ENCODE results near the gene PRKACB.
"Not testable (repeated sequence)": the region's sequence is repeated elsewhere in the genome, so short reads cannot be mapped to it uniquely, and the experiment has no call there.

The PRKACB gene

DNA sequence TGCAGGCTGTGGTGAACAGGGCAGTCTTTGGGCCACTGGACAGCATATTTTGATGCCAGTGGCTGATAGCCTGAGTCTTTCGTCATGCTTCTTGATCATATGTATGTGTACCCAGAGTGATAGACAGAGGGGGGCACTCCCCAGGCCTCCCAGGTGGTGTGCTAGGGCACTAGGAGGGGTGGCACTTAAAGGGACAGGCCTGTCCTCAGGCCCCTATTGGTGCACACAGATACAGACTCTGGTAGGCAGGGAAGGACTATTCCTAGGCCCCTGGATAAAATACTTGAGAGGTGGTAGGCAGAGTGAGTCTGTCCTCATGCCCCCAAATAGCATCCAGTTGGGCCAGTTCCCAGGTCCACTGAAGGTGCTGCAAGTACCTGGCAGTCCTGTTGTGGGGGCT, 80.8 kb downstream of the PRKACB start:
- no peak for DNase-seq

DNA sequence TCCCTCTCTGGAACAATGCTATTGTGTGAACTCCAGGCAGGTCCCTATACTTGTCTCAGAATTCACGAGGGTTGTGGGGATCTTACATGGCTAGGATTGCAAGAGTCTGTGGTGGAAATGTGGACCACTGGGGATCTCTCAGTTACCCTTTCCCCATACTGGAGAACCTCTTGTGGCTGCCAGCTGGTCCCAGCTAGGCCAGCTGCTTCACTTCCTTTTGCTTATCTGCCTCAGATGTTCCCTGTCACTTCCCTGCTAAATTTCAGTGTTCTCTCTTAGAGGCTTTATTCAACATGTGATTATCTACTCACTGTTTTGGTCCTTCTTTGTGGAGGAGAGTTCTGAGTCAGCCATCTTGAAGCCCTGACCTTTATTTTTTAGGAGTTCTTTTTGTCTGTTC, 81.6 kb downstream of the PRKACB start:
- DNase-seq, result no peak

DNA sequence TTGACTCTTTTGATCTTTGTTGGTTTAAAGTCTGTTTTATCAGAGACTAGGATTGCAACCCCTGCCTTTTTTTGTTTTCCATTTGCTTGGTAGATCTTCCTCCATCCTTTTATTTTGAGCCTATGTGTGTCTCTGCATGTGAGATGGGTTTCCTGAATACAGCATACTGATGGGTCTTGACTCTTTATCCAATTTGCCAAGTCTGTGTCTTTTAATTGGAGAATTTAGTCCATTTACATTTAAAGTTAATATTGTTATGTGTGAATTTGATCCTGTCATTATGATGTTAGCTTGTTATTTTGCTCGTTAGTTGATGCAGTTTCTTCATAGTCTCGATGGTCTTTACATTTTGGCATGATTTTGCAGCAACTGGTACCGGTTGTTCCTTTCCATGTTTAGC, 88.6 kb downstream of the PRKACB start:
- DNase-seq, result not testable (repeated sequence)

DNA sequence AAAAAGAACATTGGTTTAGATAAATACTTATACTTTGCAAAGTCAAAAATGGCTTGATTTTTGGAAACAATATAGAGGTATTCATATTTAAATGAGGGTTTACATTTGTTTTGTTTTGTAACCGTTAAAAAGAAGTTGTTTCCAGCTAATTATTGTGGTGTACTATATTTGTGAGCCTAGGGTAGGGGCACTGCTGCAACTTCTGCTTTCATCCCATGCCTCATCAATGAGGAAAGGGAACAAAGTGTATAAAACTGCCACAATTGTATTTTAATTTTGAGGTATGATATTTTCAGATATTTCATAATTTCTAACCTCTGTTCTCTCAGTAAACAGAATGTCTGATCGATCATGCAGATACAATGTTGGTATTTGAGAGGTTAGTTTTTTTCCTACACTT, 92.2 kb downstream of the PRKACB start:
- no peak for DNase-seq

DNA sequence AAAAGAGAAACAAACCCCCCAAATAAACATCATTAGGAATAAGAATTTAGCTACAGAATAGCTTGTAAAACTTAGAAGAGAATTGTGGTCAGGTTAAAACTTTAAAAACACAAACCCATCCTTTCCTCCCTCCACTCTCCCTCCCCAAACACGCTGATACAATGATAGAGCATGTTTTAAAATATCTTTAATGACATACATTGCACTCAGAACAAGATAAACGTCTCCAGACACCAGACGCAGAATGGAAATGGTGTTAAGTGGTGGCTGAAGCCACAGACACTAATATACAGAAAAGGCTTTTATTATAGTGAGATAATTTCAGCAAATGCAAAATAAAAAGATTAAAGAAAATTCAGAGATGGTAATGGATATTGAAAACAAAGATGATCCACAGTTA, 98.6 kb downstream of the PRKACB start:
- no peak for DNase-seq

DNA sequence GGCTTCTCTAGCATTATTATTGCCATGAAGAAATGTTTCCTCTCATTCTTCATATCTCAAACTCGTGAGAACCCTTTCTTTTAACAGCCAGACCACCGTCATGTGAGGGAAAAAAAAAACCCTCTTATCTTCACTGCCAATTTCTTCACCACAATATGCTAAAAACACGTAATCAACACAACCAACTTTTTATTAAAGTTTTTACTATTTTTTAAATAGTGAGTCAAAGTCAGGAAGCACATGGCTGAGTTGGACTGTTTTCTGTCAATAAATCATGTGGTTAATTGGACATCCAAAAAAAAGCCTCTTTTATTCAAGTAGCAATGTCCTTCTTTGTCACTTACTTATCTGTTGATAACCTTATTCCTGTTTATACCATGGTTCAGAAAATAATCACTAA, 101.5 kb downstream of the PRKACB start:
- DNase-seq, result no peak

DNA sequence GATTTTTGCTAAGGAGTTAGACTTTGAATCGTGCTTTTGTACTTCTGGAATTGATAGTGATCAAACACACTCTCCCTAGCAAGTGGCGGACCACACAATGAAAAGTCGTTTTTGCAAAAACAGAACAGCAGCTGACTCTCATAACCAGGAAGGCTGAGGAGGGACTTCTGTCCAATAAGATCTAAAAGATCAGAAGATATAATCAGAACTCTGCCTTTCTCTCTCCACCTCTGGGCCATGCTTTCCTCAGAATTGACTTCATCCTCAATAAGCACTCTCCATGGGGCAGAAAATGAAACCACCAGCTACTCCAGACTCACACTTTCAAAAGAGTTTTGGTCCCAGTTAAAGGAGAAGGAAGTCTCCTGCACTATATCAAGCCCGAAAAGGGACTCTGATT, 102.1 kb downstream of the PRKACB start:
- DNase-seq, result no peak

DNA sequence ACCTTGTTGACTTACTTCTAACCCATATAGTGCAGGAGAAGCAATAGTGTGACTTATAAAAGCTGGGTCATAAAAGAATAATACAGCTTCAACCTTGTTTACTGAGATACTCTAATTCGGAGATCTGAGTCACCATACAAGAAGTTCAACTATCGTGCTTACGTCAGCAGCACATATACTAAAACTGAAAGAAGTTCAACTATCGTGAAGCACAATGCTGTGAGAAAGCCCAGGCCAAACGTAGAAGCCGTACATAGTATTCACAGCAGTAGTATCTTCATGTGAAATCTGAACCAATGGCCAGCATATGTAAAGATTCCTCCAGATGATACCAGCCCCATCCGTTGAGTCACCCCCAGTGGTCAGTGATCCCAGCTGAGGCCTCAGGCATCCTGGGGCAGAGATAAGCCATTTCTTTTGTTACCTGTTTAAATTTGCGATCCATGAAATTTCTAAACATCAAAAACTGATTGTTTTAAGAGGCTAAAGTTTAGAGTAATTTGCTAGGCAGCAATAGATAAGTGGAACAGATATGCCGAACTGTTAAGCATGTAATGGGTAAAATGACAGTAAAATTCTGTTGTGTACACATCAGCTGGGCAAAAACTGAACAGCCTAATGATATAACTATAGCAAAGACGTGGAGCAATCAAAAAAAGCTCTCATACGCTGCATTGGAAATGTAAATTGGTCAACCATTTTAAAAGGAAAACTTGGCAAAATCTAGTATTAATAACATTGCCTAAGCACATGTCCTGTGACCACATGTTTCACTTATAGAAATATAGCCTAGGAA, 103.6 kb downstream of the PRKACB start:
- no peak for DNase-seq

- no peak for DNase-seq
Measured at GRCh38 chr1:84250668-84251067, 106.6 kb downstream of the PRKACB start.

GRCh38 chr1:84253036-84253435, 109.0 kb downstream of the PRKACB start:
- no peak for DNase-seq

DNA sequence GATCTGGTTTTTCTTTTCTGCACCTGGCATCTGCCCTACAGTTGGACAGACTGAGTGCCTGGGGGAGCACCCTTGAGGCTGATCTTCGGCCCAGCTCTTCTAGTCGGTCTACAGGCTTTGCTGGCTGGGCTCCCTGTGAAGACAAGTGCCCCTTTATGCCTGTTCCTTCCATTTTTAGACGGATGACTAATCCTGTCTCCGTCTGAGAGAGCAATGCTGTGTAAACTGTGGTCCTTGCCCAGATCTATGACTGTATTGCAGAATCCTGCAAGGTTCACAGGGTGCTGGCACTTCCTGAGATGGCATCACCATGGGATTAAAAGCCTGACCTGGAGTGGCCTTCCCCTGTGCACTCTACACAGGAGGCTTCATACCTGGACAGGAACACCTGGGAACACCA, 109.8 kb downstream of the PRKACB start:
- no peak for DNase-seq

- no peak for DNase-seq
Measured at GRCh38 chr1:84254703-84255238, 110.7 kb downstream of the PRKACB start.

GRCh38 chr1:84255582-84255981, 111.5 kb downstream of the PRKACB start:
- DNase-seq, result no peak

- no peak for DNase-seq
Measured at GRCh38 chr1:84257617-84258016, 113.5 kb downstream of the PRKACB start.

DNA sequence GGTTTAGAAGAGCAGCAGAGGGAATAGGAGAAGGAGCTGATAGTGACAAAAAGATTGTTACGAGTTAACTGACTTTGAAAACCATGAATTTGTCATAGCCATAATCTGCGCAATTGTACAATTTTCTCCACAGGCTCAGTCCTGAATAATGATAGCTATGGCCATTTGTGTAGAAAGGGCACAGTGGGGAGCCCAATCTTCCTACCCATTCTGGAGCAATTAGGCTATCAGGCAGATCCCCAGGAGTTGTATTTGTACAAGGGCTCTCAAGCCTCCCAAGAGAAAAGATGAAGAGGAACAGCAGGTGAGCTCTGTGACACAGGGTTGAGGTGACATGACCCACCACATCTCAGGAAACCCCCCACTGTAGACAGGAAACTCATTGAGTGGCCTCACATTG, 115.3 kb downstream of the PRKACB start:
- no peak for DNase-seq

- DNase-seq, result no peak
Measured at GRCh38 chr1:84259989-84260388, 115.9 kb downstream of the PRKACB start.

DNA sequence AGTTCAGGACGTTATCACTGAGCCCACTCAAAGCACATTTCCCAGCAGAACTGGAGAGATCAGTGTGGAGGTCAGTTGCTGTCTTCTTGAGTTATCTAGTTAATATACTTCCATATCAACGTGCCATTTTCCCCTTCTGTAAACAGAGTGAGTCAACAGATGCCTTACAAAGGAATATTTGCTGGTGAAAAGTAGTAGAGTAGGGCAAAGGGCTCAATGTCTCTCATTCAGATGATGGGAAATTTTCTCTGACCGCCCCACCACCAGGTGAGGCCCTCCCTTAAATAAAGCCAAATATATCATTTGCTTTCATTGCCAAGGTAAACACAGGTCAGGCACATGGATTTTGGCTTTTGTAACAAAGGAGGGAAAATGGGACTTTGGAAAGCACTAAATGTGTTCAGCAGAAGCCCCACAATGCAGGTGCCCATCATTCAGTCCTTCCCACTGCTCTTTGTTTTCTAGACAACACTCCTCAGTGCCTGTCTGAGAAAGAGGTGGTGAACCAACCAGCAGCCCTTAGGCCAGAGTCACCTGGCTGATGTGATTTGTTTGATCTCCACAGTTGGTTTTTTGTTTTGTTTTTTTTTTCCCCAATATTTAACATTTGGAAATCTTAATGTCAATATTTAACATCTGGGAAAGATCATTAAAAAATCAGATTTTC, 116.9 kb downstream of the PRKACB start:
- DNase-seq, result no peak

DNA sequence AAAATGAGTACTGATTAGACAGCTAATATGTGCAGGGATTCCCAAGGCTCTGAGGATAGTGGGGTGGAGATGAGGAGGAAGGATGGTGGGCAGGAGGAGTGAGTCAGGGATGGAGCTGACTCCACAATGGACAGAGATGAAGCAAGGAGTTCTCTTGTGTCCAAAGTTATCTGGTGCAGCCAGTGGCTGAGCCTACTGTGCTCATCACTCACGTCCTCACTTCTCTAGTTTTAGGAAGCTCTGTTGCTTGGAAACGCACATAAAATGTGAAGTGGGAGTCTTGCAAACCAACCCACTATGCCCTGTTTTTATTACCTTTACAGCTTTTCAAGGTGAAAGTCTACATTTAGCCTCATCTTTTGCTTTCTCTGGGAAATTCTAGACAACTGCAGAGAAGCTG, 120.9 kb downstream of the PRKACB start:
- DNase-seq, result no peak

GRCh38 chr1:84265867-84266266, 121.8 kb downstream of the PRKACB start:
- DNase-seq, result no peak

DNA sequence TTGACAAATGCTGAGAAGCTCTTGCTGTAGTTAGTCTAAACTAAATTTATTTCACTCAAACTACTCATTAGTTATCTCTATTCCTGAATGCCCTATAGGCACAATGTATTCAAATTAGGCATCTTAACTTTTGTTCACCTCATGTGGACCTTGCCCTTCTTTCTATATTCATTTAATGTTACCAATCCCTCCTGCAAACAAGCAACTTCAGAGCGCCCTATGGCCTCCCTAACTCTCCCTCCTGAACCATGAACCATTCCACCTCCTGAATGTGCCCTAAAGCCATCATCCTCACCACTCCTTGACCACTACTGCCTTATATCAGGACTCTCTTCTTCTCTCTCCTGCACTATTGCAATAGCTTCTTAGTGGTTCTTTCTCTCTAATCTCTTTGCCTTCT, 122.7 kb downstream of the PRKACB start:
- no peak for DNase-seq

- no peak for DNase-seq
Measured at GRCh38 chr1:84267476-84267875, 123.4 kb downstream of the PRKACB start.

DNA sequence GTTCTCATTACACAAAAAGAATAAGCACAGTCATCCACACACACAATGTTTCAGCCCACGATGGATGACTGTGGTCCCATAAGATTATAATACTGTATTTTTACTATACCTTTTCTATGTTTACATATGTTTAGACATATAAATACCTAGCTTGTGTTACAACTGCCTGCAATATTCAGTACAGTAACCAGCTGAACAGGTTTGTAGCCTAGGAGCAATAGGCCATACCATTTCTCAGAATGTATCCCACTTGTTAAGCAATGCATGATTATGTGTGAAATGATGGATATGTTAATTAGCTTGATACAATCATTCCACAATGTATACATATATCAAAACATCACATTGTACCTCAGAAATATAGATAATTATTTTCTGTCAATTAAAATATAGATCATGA, 124.3 kb downstream of the PRKACB start:
- DNase-seq, result no peak

GRCh38 chr1:84269306-84269705, 125.2 kb downstream of the PRKACB start:
- DNase-seq, result no peak

GRCh38 chr1:84271441-84272151, 127.5 kb downstream of the PRKACB start:
- no peak for DNase-seq

All from stimulated activated CD4-positive, alpha-beta T cell treated with anti-CD3 and anti-CD28 coated beads, Interleukin-4, amount 100 ng/mL, for 1 hour (primary cell).